Activated T-cell treated with anti-CD3 and anti-CD28 coated beads for 48 hours (primary cell): ENCODE data around the gene DDAH2.
A peak's percentile ranks its signal among the peaks of the same experiment; 100 is the strongest.

Experiments used
- DNase-seq: peaks from one replicate; pipeline ENCODE4 v3.0.0-alpha.2; 2020; ENCODE audit warnings: low read depth

Gene DDAH2

GRCh38 chr6:31732029-31732428 lies 2.9 kb upstream of the DDAH2 start:
- no peak for DNase-seq

GRCh38 chr6:31730631-31731086 lies 1.6 kb upstream of the DDAH2 start:
- no peak for DNase-seq

GRCh38 chr6:31729979-31730630 lies 1.0 kb upstream of the DDAH2 start:
- peak; percentile 64 for DNase-seq

- peak; percentile 74 for DNase-seq
Observed at GRCh38 chr6:31729515-31729978, 448 bp upstream of the DDAH2 start.

DNA sequence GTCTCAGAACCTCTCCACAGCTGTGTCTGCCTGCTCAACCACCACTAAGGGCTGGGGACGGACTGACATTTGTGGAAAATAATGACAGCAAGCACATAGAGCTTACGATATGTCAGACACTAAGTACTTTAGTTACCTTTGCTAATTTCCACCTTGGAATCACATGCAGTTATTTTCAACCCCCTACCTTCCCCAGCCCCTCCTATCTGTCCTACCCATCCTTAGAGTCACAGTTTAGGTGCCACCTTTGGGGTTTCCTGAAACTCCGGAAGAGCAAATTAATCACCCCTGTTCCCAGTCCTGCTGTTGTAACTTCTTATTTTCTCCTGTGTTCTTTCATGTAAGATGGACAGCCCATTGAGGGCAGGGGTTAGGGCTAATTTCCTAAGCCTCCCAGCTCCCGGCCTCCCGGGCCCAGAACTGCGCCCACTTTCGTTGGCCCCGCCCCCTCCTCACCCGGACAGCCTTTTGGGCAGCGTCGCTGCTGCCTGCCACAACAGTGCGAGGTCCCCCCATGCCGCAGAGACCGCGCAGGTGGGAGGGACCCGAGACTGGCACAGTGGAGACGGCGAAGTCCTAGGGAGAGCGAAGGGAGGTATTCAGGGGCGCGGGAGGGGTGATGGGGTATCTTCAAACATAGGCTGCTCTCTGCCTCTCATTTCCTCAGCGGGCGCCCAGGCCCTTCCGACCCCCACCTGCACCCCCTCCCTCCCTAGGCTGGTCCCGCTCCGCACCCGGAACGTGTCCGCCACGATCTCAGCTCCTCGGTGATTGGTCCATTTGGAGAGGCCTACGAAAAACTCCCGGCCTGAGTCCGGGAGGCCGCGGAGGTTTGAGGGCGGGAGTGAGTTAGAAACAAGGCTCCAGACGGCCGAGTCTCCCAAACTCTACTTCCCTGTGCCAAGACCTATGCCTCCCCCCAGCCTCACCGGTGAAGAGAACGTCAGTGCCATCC lies 1.1 kb downstream of the DDAH2 start:
- DNase-seq, result no peak

DNA sequence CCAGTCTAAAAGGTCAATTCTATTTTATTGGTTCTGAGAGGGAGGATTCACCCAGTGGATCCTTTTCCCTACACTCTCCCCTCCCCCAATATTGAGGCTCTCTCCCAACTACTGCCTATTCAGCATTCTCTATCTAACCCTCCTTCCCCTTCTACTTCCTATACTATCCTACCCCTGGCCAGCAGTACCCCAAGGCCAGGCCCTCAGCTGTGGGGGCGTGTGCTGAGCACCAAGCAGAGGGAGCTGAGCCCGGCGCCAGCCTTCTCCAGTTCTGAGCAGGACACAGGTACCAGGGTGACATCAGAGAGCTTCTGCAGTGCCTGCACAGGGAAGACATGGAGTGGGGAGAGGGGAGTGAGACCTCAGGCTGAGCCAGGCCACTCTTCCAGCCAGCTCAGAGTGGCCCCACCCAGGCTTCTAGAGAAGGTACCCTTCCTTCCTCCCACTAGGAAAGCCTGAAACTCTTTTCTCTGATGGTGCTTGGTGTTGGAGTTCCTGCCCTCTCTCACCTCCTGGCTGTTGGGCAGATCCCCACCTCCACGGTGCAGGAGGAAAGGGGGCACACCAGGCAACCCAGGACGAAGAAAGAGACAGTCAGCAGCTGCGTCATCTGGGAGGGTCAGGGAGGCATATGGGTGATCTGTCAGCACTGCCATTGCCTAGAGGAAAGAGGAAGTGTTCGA lies 1.9 kb downstream of the DDAH2 start:
- DNase-seq, result no peak

DNA sequence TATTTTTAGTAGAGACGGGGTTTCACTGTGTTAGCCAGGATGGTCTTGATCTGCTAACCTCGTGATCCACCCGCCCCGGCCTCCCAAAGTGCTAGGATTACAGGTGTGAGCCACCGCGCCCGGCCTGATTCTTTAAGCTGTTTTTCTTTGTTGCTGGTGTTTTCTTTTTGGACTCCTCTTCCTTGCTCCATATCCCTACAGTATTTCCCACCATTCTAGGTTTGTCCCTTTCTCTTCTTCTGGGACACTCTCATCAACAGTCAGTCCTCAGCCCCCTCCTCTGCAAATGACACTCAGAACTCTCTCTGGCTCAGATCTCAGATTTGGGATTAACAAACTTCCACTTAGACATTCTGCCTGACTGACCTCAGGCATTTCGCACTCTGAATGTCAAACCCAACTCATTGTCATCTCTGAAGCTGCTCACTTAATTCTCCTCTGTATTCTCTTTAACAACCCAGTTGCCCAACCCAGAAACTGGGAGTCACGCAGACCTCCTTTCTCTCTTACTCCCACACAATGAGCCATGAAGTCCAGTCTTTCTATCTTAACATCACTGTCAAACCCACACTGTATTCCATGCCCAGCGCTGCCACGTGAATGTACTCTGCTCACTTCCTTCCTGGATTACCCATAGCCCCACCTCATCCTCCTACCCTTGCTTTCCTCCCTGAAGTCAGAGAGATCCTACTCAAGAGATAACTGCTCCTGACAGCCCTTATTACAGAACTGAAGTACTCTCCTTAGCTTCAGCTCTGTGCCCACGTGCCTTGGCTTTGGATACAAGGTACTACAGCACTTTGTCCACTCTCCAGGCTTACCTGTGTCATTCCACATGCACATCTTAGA lies 3.4 kb downstream of the DDAH2 start:
- DNase-seq, result no peak

DNA sequence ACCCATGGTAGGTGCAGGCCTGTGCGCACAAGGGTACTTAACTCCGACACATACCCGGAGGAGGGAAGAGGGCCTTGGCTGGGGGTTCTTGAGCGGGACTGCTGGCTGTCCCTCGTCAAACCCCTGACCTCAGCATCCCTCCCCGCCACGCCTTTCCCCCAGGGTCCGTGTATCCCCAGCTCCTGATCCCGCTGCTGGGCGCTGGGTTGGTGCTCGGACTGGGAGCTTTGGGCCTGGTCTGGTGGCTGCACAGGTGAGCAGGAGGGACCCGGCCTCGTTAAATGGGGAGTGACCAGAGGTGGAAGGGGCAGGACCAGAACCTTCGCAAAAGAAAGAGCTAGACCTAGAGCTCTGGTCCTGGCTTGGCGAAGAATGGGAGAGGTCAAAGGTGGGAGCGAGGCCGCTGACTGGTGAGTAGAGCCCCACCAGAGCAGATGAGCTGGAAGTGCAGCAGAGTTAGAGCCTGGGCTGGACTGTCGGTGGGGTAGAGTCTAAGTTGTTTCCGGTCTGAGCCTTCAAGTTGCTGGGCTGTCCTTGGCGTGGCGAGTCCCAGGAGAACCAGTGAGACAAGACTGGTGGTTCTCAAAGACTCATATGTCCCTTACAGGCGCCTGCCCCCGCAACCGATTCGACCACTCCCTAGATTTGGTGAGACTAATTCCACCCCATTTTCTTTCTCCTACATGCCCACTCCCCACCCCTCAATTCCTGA lies 5.0 kb downstream of the DDAH2 start:
- DNase-seq, result no peak

DNA sequence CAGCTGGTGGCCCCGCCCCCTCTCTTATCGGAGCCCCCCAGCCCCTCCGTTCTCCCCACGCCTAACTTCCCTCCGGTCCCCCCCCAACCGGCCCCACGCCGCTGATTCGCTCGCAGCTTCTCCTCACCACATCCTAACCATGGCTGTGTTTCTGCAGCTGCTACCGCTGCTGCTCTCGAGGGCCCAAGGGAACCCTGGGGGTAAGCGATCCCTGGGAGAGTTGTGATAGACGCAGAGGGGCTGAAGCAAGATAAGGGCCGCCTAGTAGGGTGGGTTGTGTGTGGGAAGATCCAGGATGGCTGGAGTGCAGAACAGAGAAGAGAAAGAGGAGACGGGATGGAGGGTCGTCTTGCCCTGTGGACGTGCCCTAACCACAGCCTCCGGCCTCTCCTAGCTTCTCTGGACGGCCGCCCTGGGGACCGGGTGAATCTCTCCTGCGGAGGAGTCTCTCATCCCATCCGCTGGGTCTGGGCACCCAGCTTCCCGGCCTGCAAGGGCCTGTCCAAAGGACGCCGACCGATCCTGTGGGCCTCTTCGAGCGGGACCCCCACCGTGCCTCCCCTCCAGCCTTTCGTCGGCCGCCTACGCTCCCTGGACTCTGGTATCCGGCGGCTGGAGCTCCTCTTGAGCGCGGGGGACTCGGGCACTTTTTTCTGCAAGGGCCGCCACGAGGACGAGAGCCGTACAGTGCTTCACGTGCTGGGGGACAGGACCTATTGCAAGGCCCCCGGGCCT lies 5.7 kb downstream of the DDAH2 start, which contains the start of gene MPIG6B:
Gene MPIG6B (plus strand): TSS at position 129 of the 735 bp plus-strand sequence. CDS start 11 bp downstream, at position 140.
- DNase-seq, result no peak

DNA sequence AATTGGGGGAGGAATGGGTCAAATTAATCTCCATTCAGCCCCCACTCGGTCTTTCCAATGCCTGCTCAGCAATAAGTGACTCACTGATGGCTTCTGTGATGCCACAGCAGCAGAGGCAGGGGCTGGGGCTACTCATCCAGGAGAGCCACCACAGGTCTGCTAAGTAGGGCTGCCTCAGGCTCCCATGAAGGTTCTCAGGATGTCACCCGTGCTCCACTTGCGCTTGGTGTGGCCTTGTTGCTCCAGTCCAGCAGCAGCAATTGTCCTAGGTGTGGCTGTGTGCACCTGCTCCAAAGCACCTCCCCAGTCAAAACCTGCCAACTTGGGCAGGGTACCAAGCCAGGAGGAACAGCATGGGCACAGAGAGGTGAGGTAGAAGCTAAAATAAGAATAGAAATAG lies 6.9 kb downstream of the DDAH2 start:
- no peak for DNase-seq

DNA sequence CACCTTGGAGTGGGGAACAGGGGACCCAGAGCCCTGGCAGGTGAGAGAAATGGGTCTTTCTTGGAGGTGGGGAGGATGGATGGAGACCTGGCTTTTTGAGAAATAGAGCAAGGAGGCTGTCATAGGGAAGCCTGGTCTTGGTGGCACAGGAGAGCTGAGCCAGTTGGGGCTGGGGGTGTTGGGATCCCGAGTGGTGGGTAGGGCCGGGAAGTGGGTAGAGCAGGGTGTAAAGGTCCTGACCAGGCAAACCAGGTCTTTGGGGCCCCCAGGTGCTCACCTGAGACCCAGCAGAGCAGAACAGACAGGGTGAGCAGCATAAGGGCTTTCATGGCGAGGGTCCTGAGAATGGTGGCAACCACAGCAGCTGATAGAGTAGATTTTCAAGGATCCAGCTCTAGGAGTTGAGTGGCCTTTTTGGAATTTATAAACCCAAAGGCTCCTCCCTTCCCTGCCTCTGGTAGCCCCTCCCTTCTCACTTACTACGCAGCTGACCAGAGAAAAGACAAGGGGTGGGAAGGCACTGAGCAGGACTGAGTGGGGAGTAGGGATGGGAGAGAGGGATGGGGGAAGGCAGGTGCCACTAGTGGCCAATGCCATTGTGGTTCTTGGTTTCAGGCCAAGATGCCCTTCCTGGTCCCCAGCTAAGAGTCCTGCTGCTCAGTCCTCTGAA lies 7.6 kb downstream of the DDAH2 start, which contains the start of gene LY6G6C:
Gene LY6G6C (minus strand): TSS at position 396 of the 670 bp plus-strand sequence. CDS start 67 bp downstream, at position 329.
- DNase-seq, result no peak

DNA sequence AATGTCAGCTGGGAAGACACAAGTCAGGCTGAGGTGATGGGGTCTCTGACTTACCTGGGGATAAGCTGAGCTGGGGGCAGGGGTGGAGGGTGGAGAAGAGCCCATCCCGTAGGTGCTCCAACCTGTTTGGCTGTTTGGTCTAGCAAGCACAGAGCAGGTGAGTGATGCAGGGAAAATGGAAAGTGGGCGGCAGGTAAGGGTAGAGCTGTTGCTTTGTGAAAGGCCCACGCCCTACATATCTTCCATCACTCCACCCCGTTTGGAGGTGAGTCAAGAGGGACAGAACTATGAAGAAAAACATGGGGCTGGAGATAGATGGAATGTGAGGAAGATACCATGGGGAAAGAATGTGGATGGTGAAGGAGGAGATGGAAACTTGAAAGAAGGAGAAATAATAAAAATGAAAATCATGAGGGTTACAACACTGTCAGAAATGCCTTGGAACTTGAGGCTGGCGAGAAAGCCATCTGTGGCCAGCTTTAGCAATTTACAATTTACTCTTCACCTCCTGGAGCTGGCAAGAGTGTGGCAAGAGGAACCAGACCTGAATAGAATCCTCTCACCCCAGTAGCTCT lies 8.8 kb downstream of the DDAH2 start:
- DNase-seq, result no peak

DNA sequence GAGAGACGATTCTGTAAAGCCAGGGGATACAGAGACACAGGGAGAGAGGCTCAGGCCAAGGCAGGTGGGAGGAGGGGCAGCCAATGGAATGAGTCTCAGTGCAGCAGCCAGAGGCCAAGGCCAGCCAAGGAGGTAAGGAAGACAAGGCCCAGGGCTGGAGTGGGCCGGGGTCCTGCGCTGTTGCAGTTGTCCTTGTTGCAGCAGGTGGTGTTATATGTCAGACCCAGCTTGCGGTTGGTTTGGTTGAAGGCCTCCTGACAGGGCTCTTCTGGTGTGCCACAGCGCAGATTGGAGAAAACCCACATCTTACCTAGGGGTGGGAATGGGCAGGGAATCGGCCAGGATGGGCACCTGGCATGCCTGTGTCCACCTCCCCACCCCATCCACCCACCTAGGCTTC lies 10.1 kb downstream of the DDAH2 start:
- no peak for DNase-seq

DNA sequence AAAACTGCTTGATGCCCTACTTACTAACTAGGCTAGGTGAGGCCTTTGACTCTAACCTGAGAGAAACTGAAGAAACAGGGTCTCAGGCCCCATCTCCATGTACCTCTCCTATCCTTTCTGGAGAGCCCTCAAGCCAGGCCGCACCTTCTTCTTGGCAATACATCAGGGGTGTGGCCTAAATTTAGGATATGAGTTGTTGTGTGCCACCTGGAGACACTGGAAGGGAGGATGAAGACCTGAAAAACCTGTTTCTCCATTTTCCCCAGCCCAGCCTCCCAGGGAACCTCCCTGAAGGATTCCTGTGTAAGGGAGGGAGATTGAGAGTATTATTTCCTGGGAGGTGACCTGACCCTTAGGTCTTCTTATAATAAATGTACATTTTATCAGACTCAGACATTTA lies 10.8 kb downstream of the DDAH2 start:
- no peak for DNase-seq

- no peak for DNase-seq
Observed at GRCh38 chr6:31717499-31718222, 11.4 kb downstream of the DDAH2 start.

- DNase-seq, result no peak
Observed at GRCh38 chr6:31715022-31715958, 13.8 kb downstream of the DDAH2 start, which contains the start of gene LY6G6D. Gene LY6G6D (plus strand): TSS chr6:31715348. CDS start chr6:31715356, 8 bp downstream.
